ENCODE measurements around the gene OSBPL3. TPM values are rescaled to one million over a fixed set of nuclear protein-coding genes. Genes with fewer than 3 reads are reported as not detected.

The OSBPL3 gene
- total RNA-seq, 1 experiment from 2014 or later: 45.1 TPM

DNA sequence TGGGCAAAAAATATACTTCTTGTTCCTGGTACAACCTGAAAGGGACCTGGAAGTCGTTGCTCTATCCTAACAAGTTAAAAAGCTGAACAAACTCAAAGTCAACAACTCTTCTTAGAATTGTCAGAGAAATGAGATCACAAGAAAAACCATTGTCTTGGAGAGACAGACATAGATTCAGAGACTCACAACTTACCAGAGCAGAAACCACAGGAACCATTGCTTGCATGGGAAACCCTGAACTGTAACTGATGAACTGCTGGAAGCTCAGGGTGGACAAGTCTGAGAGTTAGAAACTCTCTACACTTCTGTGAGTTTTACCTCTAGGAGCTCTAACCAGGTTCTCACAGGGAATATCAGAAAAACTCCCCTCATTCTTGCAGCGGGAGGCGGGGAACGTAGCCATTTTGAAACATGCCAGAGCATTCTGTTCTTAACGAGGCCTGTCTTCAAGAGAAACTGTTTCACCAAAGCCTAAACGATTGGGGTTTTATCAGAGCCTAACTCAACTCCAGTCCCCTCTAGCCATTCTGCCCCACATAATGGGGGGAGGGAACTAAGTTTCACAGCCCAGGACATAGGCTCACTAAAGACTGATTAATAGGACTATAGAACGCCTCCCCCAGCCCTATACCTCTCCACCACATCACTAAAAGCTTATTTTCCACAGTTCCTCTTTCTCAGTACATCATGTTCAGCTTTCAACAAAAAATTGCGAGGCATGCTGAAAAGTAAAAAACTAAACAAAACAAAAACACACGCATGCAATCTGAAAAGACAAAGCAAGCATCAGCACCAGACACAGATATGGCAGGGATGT lies 210.8 kb downstream of the OSBPL3 start:
- Histone ChIP-seq H3K4me3 (ENCODE audit: low read depth, low read length) (no peak overlapping the region), H3K9me3 (no peaks in the 10 kb centered on the region), H3K4me1 (no peaks in the 10 kb centered on the region), H3K27me3 (replicated peaks; ENCODE audit: control insufficient read depth, insufficient read depth, low read length) (no peaks in the 10 kb centered on the region), H3K36me3 (ENCODE audit: control insufficient read depth, insufficient read depth, low read length) (no peaks in the 10 kb centered on the region)
- peaks cover 4% of the 10 kb centered on the region for H3K27me3 Mint-ChIP-seq (ENCODE audit: insufficient read depth, unreplicated experiment)
- no peak overlapping the region for H3K4me3 Mint-ChIP-seq (ENCODE audit: unreplicated experiment)
- H3K4me1 Mint-ChIP-seq (ENCODE audit: low read depth, unreplicated experiment): peaks cover 5% of the 10 kb centered on the region
- TF ChIP-seq, protein P1, sequence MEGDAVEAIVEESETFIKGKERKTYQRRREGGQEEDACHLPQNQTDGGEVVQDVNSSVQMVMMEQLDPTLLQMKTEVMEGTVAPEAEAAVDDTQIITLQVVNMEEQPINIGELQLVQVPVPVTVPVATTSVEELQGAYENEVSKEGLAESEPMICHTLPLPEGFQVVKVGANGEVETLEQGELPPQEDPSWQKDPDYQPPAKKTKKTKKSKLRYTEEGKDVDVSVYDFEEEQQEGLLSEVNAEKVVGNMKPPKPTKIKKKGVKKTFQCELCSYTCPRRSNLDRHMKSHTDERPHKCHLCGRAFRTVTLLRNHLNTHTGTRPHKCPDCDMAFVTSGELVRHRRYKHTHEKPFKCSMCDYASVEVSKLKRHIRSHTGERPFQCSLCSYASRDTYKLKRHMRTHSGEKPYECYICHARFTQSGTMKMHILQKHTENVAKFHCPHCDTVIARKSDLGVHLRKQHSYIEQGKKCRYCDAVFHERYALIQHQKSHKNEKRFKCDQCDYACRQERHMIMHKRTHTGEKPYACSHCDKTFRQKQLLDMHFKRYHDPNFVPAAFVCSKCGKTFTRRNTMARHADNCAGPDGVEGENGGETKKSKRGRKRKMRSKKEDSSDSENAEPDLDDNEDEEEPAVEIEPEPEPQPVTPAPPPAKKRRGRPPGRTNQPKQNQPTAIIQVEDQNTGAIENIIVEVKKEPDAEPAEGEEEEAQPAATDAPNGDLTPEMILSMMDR (IDR thresholded peaks at IDR 0.05; ENCODE audit: insufficient read depth in 1 of 2, low read depth in 1 of 2, low read length in 1 of 2, severe bottlenecking in 1 of 2, unreplicated experiment in 1 of 2): no peak
- ChIA-PET POLR2A (no interaction called here), CTCF (interaction anchor here (0.5 kb wide), 1 partner anchor 329 kb away, joined by 4 read pairs; no protein-coding TSS in a partner anchor)
- H3K36me3 Mint-ChIP-seq (ENCODE audit: insufficient read depth, unreplicated experiment): no peaks in the 10 kb centered on the region
- intact Hi-C loops (cut with micrococcal nuclease; ENCODE audit: unreplicated experiment): no loop called here
- DNase-seq: no peak
- no TSS peak for BruUV-seq (replicated peaks)
- peaks cover 10% of the 10 kb centered on the region for H3K9me3 Mint-ChIP-seq (ENCODE audit: unreplicated experiment)
- no peak overlapping the region for H3K27ac Mint-ChIP-seq (ENCODE audit: unreplicated experiment)

- Mint-ChIP-seq H3K9me3 (ENCODE audit: unreplicated experiment) (peaks cover 10% of the 10 kb centered on the region), H3K36me3 (ENCODE audit: insufficient read depth, unreplicated experiment) (no peaks in the 10 kb centered on the region), H3K27ac (ENCODE audit: unreplicated experiment) (no peak overlapping the region), H3K27me3 (ENCODE audit: insufficient read depth, unreplicated experiment) (peaks cover 4% of the 10 kb centered on the region), H3K4me1 (ENCODE audit: low read depth, unreplicated experiment) (peaks cover 5% of the 10 kb centered on the region), H3K4me3 (ENCODE audit: unreplicated experiment) (no peak overlapping the region)
- no TSS peak for BruUV-seq (replicated peaks)
- H3K27me3 ChIP-seq (replicated peaks; ENCODE audit: control insufficient read depth, insufficient read depth, low read length): no peaks in the 10 kb centered on the region
- no peaks in the 10 kb centered on the region for H3K36me3 ChIP-seq (ENCODE audit: control insufficient read depth, insufficient read depth, low read length)
- H3K4me1 ChIP-seq: no peaks in the 10 kb centered on the region
- no peaks in the 10 kb centered on the region for H3K9me3 ChIP-seq
- H3K4me3 ChIP-seq (ENCODE audit: low read depth, low read length): no peak overlapping the region
- ChIA-PET CTCF (interaction anchor here (0.6 kb wide), 1 partner anchor 383 kb away, joined by 3 read pairs; no protein-coding TSS in a partner anchor), POLR2A (no interaction called here)
- intact Hi-C loops (cut with micrococcal nuclease; ENCODE audit: unreplicated experiment): no loop called here
- peak in 1 of 2 experiments; percentile 20 for DNase-seq
- TF ChIP-seq, protein P1 (IDR thresholded peaks at IDR 0.05; ENCODE audit: insufficient read depth in 1 of 2, low read depth in 1 of 2, low read length in 1 of 2, severe bottlenecking in 1 of 2, unreplicated experiment in 1 of 2): peak; percentile 14 to 18
Measured at GRCh38 chr7:24767878-24768569, 212.0 kb downstream of the OSBPL3 start.

DNA sequence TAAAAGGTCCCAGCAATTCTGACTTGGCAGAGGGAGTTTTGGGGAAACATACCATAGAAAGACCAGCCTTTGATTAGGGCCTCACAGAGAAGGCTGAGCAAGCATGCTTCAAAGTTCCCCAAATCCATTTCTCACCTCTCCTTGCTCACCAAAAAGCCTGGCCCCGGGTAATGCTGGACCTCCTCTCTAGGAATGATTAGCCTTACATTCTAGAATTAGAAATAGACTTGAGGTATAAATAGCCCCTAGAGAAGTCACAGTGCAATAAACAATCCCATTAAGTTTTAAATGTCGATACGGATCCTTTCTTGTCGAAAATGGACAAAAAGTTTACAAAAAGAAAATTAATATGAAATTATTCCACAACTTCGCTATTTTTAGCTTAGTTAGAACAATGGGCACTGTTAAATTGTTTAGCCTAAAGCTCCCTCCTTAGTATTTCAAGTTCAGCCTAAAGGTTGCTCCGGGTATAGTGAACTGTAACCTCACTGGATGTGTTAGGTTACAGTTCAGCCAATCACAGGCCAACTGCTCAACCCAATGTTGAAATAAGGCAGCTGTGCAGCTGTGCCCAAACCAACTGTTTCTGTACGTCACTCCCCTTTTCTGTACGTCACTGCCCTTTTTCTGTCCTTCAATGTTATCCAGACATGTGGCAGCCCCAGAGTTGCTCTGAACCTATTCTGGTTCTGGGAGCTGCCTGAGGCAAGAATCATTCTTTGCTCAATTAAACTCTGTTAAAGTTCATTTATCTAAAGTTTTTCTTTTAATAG lies 214.8 kb downstream of the OSBPL3 start:
- ChIA-PET POLR2A (no interaction called here), CTCF (interaction anchor here (0.5 to 0.6 kb wide), 2 partner anchors 46 to 191 kb away, joined by 3 read pairs; no protein-coding TSS in a partner anchor)
- H3K27me3 ChIP-seq (replicated peaks; ENCODE audit: control insufficient read depth, insufficient read depth, low read length): no peaks in the 10 kb centered on the region
- Mint-ChIP-seq H3K4me3 (ENCODE audit: unreplicated experiment) (no peak overlapping the region), H3K9me3 (ENCODE audit: unreplicated experiment) (peaks cover under 1% of the 10 kb centered on the region), H3K36me3 (ENCODE audit: insufficient read depth, unreplicated experiment) (no peaks in the 10 kb centered on the region), H3K27me3 (ENCODE audit: insufficient read depth, unreplicated experiment) (no peaks in the 10 kb centered on the region), H3K4me1 (ENCODE audit: low read depth, unreplicated experiment) (peaks cover 5% of the 10 kb centered on the region), H3K27ac (ENCODE audit: unreplicated experiment) (no peak overlapping the region)
- H3K36me3 ChIP-seq (ENCODE audit: control insufficient read depth, insufficient read depth, low read length): no peaks in the 10 kb centered on the region
- intact Hi-C loops (cut with micrococcal nuclease; ENCODE audit: unreplicated experiment): no loop called here
- TF ChIP-seq, protein P1 (IDR thresholded peaks at IDR 0.05; ENCODE audit: insufficient read depth in 1 of 2, low read depth in 1 of 2, low read length in 1 of 2, severe bottlenecking in 1 of 2, unreplicated experiment in 1 of 2): no peak
- H3K9me3 ChIP-seq: no peaks in the 10 kb centered on the region
- H3K4me1 ChIP-seq: no peaks in the 10 kb centered on the region
- BruUV-seq (replicated peaks): no TSS peak
- no peak overlapping the region for H3K4me3 ChIP-seq (ENCODE audit: low read depth, low read length)
- DNase-seq: no peak
